COR-L47 (cell line): ENCODE results near the gene CDC16.
"Not testable (repeated sequence)": the region's sequence is repeated elsewhere in the genome, so short reads cannot be mapped to it uniquely, and the experiment has no call there.

ENCODE experiments used
- DNase-seq: peaks from one replicate; lab custom pipeline; 2025; lab: John Stamatoyannopoulos, UW

The CDC16 gene

GRCh38 chr13:114227528-114227927, 7.2 kb upstream of the CDC16 start:
- no peak for DNase-seq

GRCh38 chr13:114228176-114228575, 6.5 kb upstream of the CDC16 start:
- DNase-seq = no peak

- no peak for DNase-seq
These were observed 5.2 kb upstream of the CDC16 start for GRCh38 chr13:114229506-114229905.

GRCh38 chr13:114230117-114230516, 4.6 kb upstream of the CDC16 start:
- DNase-seq = no peak

GRCh38 chr13:114230575-114230974, 4.1 kb upstream of the CDC16 start:
- no peak for DNase-seq

- no peak for DNase-seq
These were observed 2.8 kb upstream of the CDC16 start for GRCh38 chr13:114231886-114232285.

GRCh38 chr13:114234266-114234644, 442 bp upstream of the CDC16 start:
- no peak for DNase-seq

GRCh38 chr13:114235697-114236096, 1.0 kb downstream of the CDC16 start:
- DNase-seq = no peak

- no peak for DNase-seq
These were observed 1.5 kb downstream of the CDC16 start for GRCh38 chr13:114236227-114236626.

GRCh38 chr13:114237415-114238112, 2.9 kb downstream of the CDC16 start:
- no peak for DNase-seq

- DNase-seq = no peak
These were observed 7.2 kb downstream of the CDC16 start for GRCh38 chr13:114241918-114242317.

- no peak for DNase-seq
These were observed 9.3 kb downstream of the CDC16 start for GRCh38 chr13:114243971-114244370.

GRCh38 chr13:114244637-114245036, 9.9 kb downstream of the CDC16 start:
- no peak for DNase-seq

GRCh38 chr13:114248011-114248410, 13.3 kb downstream of the CDC16 start:
- DNase-seq = no peak

GRCh38 chr13:114249077-114249476, 14.4 kb downstream of the CDC16 start:
- no peak for DNase-seq

- DNase-seq = not testable (repeated sequence)
These were observed 17.1 kb downstream of the CDC16 start for GRCh38 chr13:114251639-114252440.

GRCh38 chr13:114256547-114256946, 21.9 kb downstream of the CDC16 start:
- no peak for DNase-seq

- no peak for DNase-seq
These were observed 22.3 kb downstream of the CDC16 start for GRCh38 chr13:114257014-114257413.

- DNase-seq = no peak
These were observed 23.9 kb downstream of the CDC16 start for GRCh38 chr13:114258589-114258988.

- DNase-seq = peak; percentile 26
These were observed 24.7 kb downstream of the CDC16 start for GRCh38 chr13:114259374-114259773.

- peak; percentile 84 for DNase-seq
These were observed 25.3 kb downstream of the CDC16 start for GRCh38 chr13:114259974-114260373.

GRCh38 chr13:114260814-114261213, 26.1 kb downstream of the CDC16 start:
- no peak for DNase-seq

- DNase-seq = no peak
These were observed 26.8 kb downstream of the CDC16 start for GRCh38 chr13:114261328-114261965.
